Astrocyte (in vitro differentiated cells and primary cell): ENCODE data around the gene PTPN11. TPM values are rescaled to one million over a fixed set of nuclear protein-coding genes. Genes with fewer than 3 reads are reported as not detected.
"Not testable (repeated sequence)": the region's sequence is repeated elsewhere in the genome, so short reads cannot be mapped to it uniquely, and the experiment has no call there.

Experiments
- DNase-seq: peaks from one replicate; pipeline ENCODE4 v3.0.0-alpha.2; 2010; ENCODE audit warnings: low read depth
- FAIRE-seq: peaks from 2 replicates; lab custom pipeline; 2011; peaks lifted over from hg19 to GRCh38; lab: Jason Lieb, UNC
- H2AFZ ChIP-seq: 2 replicates; pipeline ENCODE4 v1.6.0; 2012; ENCODE audit warnings: low read depth, low read length, inconsistent platforms
- H3K27ac ChIP-seq: 2 replicates; pipeline ENCODE4 v1.5.1; 2011; ENCODE audit warnings: low read depth, low read length, inconsistent platforms
- H3K27me3 ChIP-seq: 2 replicates; pipeline ENCODE4 v1.6.0; 2011; ENCODE audit warnings: low read length, inconsistent platforms; ENCODE audit not compliant: insufficient read depth
- H3K36me3 ChIP-seq: 2 replicates; pipeline ENCODE4 v1.5.1; 2011; ENCODE audit warnings: low read length, inconsistent platforms; ENCODE audit not compliant: insufficient read depth
- H3K4me1 ChIP-seq: 2 replicates; pipeline ENCODE4 v1.5.1; 2011; ENCODE audit warnings: low read length, inconsistent platforms; ENCODE audit not compliant: insufficient read depth
- H3K4me2 ChIP-seq: 2 replicates; pipeline ENCODE4 v1.6.0; 2012; ENCODE audit warnings: low read length, inconsistent platforms
- H3K4me3 ChIP-seq: 2 replicates; pipeline ENCODE4 v1.5.1; 2011; ENCODE audit warnings: low read depth, mild to moderate bottlenecking, low read length, inconsistent platforms; ENCODE audit not compliant: insufficient read depth
- H3K79me2 ChIP-seq: 2 replicates; pipeline ENCODE4 v1.6.0; 2012; ENCODE audit warnings: mild to moderate bottlenecking, low read length, inconsistent platforms; ENCODE audit not compliant: insufficient read depth
- H3K9ac ChIP-seq: 2 replicates; pipeline ENCODE4 v1.6.0; 2012; ENCODE audit warnings: mild to moderate bottlenecking, low read length, inconsistent platforms
- H3K9me3 ChIP-seq: 2 replicates; pipeline ENCODE4 v1.5.1; 2012; ENCODE audit warnings: low read depth, mild to moderate bottlenecking, low read length, inconsistent platforms; ENCODE audit not compliant: insufficient read depth
- H4K20me1 ChIP-seq: 2 replicates; pipeline ENCODE4 v1.6.0; 2012; ENCODE audit warnings: low read length, inconsistent platforms; ENCODE audit not compliant: insufficient read depth
- H3K27ac Mint-ChIP-seq: one replicate; pipeline ENCODE4 v1.8.0; 2021; ENCODE audit warnings: mild to moderate bottlenecking, mixed read lengths; ENCODE audit not compliant: unreplicated experiment
- H3K27me3 Mint-ChIP-seq: one replicate; pipeline ENCODE4 v1.8.0; 2021; ENCODE audit warnings: low read depth, mixed read lengths; ENCODE audit not compliant: unreplicated experiment
- H3K36me3 Mint-ChIP-seq: one replicate; pipeline ENCODE4 v1.8.0; 2021; ENCODE audit warnings: low read depth, mixed read lengths; ENCODE audit not compliant: unreplicated experiment
- H3K4me1 Mint-ChIP-seq: one replicate; pipeline ENCODE4 v1.8.0; 2021; ENCODE audit warnings: low read depth, mixed read lengths; ENCODE audit not compliant: unreplicated experiment
- H3K4me3 Mint-ChIP-seq: one replicate; pipeline ENCODE4 v1.8.0; 2021; ENCODE audit warnings: mild to moderate bottlenecking, moderate library complexity, mixed read lengths; ENCODE audit not compliant: unreplicated experiment
- H3K9me3 Mint-ChIP-seq: one replicate; pipeline ENCODE4 v1.8.0; 2021; ENCODE audit warnings: mild to moderate bottlenecking, mixed read lengths; ENCODE audit not compliant: unreplicated experiment
- EZH2 ChIP-seq: IDR thresholded peaks from 2 replicates; pipeline ENCODE4 v1.6.1; 2012; ENCODE audit warnings: mild to moderate bottlenecking, low read length, inconsistent platforms; ENCODE audit not compliant: insufficient read depth
- total RNA-seq: library from RNA; stranded (reverse); gene quantifications from 2 replicates; pipeline ENCODE4 v1.2.1, GENCODE V29; 2021
- TF ChIP-seq, protein P1 (sequence below): IDR thresholded peaks from 2 replicates; pipeline ENCODE4 v1.5.1; 2011; ENCODE audit warnings: low read depth, mild to moderate bottlenecking, inconsistent platforms, low read length, moderate library complexity; ENCODE audit not compliant: insufficient read depth

PTPN11 gene
- total RNA-seq, 1 donor from 2014 or later, result 143 TPM

DNA sequence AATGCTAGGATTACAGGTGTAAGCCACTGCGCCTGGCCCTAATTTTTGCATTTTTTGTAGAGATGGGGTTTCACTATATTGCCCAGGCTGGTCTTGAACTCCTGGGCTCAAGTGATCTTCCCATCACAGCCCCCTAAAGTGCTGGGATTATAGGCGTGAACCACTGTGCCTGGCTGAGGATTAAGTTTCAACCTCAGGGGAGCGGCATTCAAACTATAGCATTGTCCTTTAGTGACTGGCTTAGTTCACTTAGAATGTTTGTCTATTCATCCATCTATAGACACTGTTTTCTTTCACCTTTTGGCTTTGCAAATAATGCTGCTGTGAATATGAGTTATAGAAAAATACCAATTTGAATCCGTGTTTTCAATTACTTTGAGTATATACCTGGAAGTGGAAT lies 25.2 kb downstream of the PTPN11 start:
- FAIRE-seq (no peak), DNase-seq (no peak)
- peaks cover 42% of the 10 kb centered on the region for H4K20me1 ChIP-seq
- Mint-ChIP-seq H3K9me3 (no peaks in the 10 kb centered on the region), H3K27ac (no peak overlapping the region), H3K36me3 (no peaks in the 10 kb centered on the region), H3K27me3 (no peaks in the 10 kb centered on the region), H3K4me3 (no peak overlapping the region), H3K4me1 (no peaks in the 10 kb centered on the region)
- no peak overlapping the region for H2AFZ ChIP-seq
- no peak overlapping the region for H3K4me2 ChIP-seq
- no peaks in the 10 kb centered on the region for H3K9me3 ChIP-seq
- H3K4me1 ChIP-seq, result no peaks in the 10 kb centered on the region
- H3K27ac ChIP-seq, result no peak overlapping the region
- no peak overlapping the region for H3K9ac ChIP-seq
- no peak overlapping the region for H3K4me3 ChIP-seq
- H3K27me3 ChIP-seq, result no peaks in the 10 kb centered on the region
- H3K36me3 ChIP-seq, result peaks cover 6% of the 10 kb centered on the region
- peaks cover 64% of the 10 kb centered on the region for H3K79me2 ChIP-seq
- TF ChIP-seq EZH2, result no peak
- TF ChIP-seq, protein P1, sequence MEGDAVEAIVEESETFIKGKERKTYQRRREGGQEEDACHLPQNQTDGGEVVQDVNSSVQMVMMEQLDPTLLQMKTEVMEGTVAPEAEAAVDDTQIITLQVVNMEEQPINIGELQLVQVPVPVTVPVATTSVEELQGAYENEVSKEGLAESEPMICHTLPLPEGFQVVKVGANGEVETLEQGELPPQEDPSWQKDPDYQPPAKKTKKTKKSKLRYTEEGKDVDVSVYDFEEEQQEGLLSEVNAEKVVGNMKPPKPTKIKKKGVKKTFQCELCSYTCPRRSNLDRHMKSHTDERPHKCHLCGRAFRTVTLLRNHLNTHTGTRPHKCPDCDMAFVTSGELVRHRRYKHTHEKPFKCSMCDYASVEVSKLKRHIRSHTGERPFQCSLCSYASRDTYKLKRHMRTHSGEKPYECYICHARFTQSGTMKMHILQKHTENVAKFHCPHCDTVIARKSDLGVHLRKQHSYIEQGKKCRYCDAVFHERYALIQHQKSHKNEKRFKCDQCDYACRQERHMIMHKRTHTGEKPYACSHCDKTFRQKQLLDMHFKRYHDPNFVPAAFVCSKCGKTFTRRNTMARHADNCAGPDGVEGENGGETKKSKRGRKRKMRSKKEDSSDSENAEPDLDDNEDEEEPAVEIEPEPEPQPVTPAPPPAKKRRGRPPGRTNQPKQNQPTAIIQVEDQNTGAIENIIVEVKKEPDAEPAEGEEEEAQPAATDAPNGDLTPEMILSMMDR, result no peak

DNA sequence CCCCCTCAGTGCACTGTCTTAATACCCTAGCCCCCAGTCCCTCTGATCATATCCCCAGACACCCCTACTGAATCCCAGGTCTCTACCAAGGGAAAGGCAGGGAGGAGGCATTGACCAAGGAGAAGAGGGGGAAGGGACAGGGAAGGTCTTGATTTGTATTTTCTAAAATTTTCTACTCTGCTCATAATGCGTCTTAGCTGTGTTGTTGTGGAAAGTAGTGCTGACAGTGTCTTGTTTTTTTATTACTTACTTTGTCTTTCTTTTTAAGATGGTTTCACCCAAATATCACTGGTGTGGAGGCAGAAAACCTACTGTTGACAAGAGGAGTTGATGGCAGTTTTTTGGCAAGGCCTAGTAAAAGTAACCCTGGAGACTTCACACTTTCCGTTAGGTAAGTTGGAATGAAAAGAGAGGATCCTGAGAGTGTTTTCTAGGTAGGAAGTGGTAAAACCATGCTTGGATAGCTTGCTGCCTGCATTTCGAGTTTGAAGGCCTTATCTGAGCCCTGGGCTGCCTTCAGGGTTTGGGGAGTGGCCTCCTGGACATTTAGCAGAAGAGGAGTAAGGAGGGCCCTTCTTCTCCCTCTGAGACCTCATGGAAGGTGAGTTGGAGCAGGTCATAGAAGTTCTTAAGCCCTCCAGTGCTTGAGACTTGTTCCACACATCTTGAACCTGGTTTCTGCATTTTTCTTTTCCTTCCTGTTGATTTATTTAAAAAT lies 27.4 kb downstream of the PTPN11 start:
- Histone ChIP-seq H3K9me3 (no peaks in the 10 kb centered on the region), H3K27ac (no peak overlapping the region), H3K4me1 (no peaks in the 10 kb centered on the region), H3K4me3 (no peak overlapping the region), H4K20me1 (peaks cover 31% of the 10 kb centered on the region), H3K36me3 (peaks cover 12% of the 10 kb centered on the region), H3K4me2 (no peak overlapping the region), H3K27me3 (no peaks in the 10 kb centered on the region), H2AFZ (no peak overlapping the region), H3K9ac (no peak overlapping the region), H3K79me2 (peaks cover 45% of the 10 kb centered on the region)
- no peak for FAIRE-seq
- Mint-ChIP-seq H3K4me1 (no peaks in the 10 kb centered on the region), H3K9me3 (no peaks in the 10 kb centered on the region), H3K4me3 (no peak overlapping the region), H3K27me3 (no peaks in the 10 kb centered on the region), H3K36me3 (no peaks in the 10 kb centered on the region), H3K27ac (no peak overlapping the region)
- TF ChIP-seq, protein P1, result no peak
- TF ChIP-seq EZH2, result no peak
- DNase-seq, result no peak

DNA sequence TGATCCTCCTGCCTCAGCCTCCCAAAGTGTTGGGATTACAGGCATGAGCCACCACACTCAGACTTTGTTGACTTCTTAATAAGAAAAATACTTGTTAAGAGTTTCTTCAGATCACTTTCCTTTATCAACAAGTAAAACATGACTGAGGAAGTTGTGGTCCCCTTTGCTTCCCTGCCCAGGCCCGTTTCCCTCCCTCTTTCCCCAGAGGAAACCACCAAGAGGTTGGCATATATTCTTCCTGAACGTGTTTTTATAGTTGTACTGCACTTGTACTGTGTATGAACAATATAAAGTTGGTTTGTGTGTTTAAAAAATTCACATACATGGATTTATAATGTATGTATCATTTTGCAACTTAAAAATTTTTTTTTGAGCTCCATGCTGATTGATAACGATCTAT lies 28.4 kb downstream of the PTPN11 start:
- no peaks in the 10 kb centered on the region for H3K27me3 Mint-ChIP-seq
- no peak overlapping the region for H3K4me3 ChIP-seq
- DNase-seq, result no peak
- no peak for FAIRE-seq
- H3K79me2 ChIP-seq, result peaks cover 37% of the 10 kb centered on the region
- H3K9me3 Mint-ChIP-seq, result no peaks in the 10 kb centered on the region
- H3K36me3 Mint-ChIP-seq, result no peaks in the 10 kb centered on the region
- no peaks in the 10 kb centered on the region for H3K4me1 Mint-ChIP-seq
- no peaks in the 10 kb centered on the region for H3K4me1 ChIP-seq
- no peaks in the 10 kb centered on the region for H3K9me3 ChIP-seq
- H3K27ac ChIP-seq, result no peak overlapping the region
- no peak overlapping the region for H3K9ac ChIP-seq
- H4K20me1 ChIP-seq, result peaks cover 27% of the 10 kb centered on the region
- H3K27me3 ChIP-seq, result no peaks in the 10 kb centered on the region
- no peak overlapping the region for H2AFZ ChIP-seq
- TF ChIP-seq, protein P1, result no peak
- no peak overlapping the region for H3K4me2 ChIP-seq
- H3K27ac Mint-ChIP-seq, result peak overlapping the region; percentile 58
- H3K4me3 Mint-ChIP-seq, result no peak overlapping the region
- peaks cover 15% of the 10 kb centered on the region for H3K36me3 ChIP-seq

DNA sequence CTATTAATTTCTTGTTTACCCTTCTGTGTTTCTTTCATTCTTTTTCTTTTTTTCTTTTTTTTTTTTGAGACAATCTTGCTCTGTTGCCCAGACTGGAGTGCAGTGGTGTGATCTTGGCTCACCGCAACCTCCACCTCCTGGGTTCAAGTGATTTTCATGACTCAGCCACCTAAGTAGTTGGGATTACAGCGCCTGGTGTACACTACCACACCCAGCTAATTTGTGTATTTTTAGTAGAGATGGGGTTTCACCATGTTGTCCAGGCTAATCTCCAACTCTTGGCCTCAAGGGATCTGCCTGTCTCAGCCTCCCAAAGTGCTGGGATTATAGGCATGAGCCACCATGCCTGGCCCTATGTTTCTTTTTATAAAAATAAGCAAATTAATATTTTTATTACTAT lies 29.4 kb downstream of the PTPN11 start:
- H3K4me1 ChIP-seq, DNase-seq, H3K4me2 ChIP-seq, FAIRE-seq, H3K4me1 Mint-ChIP-seq, H3K9me3 Mint-ChIP-seq, H3K9ac ChIP-seq, H2AFZ ChIP-seq, H3K27ac ChIP-seq, H3K27ac Mint-ChIP-seq, H3K27me3 ChIP-seq, H3K27me3 Mint-ChIP-seq, H3K4me3 Mint-ChIP-seq, H3K9me3 ChIP-seq, H3K4me3 ChIP-seq, H3K36me3 Mint-ChIP-seq: not testable (repeated sequence)
- peaks cover 28% of the 10 kb centered on the region for H3K79me2 ChIP-seq
- H3K36me3 ChIP-seq, result peaks cover 17% of the 10 kb centered on the region
- H4K20me1 ChIP-seq, result peaks cover 30% of the 10 kb centered on the region
